ENCODE measurements around the gene ZKSCAN3.
"Not testable (repeated sequence)": the region's sequence is repeated elsewhere in the genome, so short reads cannot be mapped to it uniquely, and the experiment has no call there.

Gene ZKSCAN3

GRCh38 chr6:28349892-28350737 is at the start of gene ZKSCAN3:
ZKSCAN3 (plus strand) TSS chr6:28349947; CDS start chr6:28359587, 9,640 bp downstream.
- DNase-seq (ENCODE audit: low read depth), result peak; percentile 75

- DNase-seq (ENCODE audit: low read depth), result no peak
Observed at GRCh38 chr6:28303570-28303969, 46.2 kb upstream of the ZKSCAN3 start.

- not testable (repeated sequence) for DNase-seq (ENCODE audit: low read depth)
Observed at GRCh38 chr6:28306363-28306762, 43.4 kb upstream of the ZKSCAN3 start.

GRCh38 chr6:28311139-28311823 is 38.5 kb upstream of the ZKSCAN3 start:
- DNase-seq (ENCODE audit: low read depth), result no peak

GRCh38 chr6:28312939-28313338 is 36.8 kb upstream of the ZKSCAN3 start:
- no peak for DNase-seq (ENCODE audit: low read depth)

- peak; percentile 49 for DNase-seq (ENCODE audit: low read depth)
Observed at GRCh38 chr6:28315628-28316027, 34.1 kb upstream of the ZKSCAN3 start.

GRCh38 chr6:28317866-28318265 is 31.9 kb upstream of the ZKSCAN3 start:
- DNase-seq (ENCODE audit: low read depth), result not testable (repeated sequence)

GRCh38 chr6:28322661-28323060 is 27.1 kb upstream of the ZKSCAN3 start:
- DNase-seq (ENCODE audit: low read depth), result no peak

GRCh38 chr6:28323813-28324424 is 25.8 kb upstream of the ZKSCAN3 start:
- DNase-seq (ENCODE audit: low read depth), result no peak

GRCh38 chr6:28326371-28326948 is 23.3 kb upstream of the ZKSCAN3 start:
- DNase-seq (ENCODE audit: low read depth), result no peak

GRCh38 chr6:28330041-28330440 is 19.7 kb upstream of the ZKSCAN3 start:
- no peak for DNase-seq (ENCODE audit: low read depth)

GRCh38 chr6:28333047-28333446 is 16.7 kb upstream of the ZKSCAN3 start:
- no peak for DNase-seq (ENCODE audit: low read depth)

GRCh38 chr6:28333599-28334018 is 16.1 kb upstream of the ZKSCAN3 start:
- no peak for DNase-seq (ENCODE audit: low read depth)

- no peak for DNase-seq (ENCODE audit: low read depth)
Observed at GRCh38 chr6:28334286-28335039, 15.3 kb upstream of the ZKSCAN3 start.

GRCh38 chr6:28335040-28335563 is 14.6 kb upstream of the ZKSCAN3 start:
- DNase-seq (ENCODE audit: low read depth), result no peak

- DNase-seq (ENCODE audit: low read depth), result peak; percentile 99
Observed at GRCh38 chr6:28335564-28336283, 14.0 kb upstream of the ZKSCAN3 start, which contains the start of gene ZSCAN31. ZSCAN31 (minus strand) TSS chr6:28336148; CDS start chr6:28329683, 6,465 bp downstream.

- peak; percentile 36 for DNase-seq (ENCODE audit: low read depth)
Observed at GRCh38 chr6:28336284-28337120, 13.2 kb upstream of the ZKSCAN3 start.

GRCh38 chr6:28337121-28337520 is 12.6 kb upstream of the ZKSCAN3 start:
- DNase-seq (ENCODE audit: low read depth), result no peak

GRCh38 chr6:28340310-28341095 is 9.2 kb upstream of the ZKSCAN3 start:
- DNase-seq (ENCODE audit: low read depth), result no peak
